SU-DHL-6 (cell line): ENCODE results near the gene SARM1.

Experiments
- H2AFZ ChIP-seq: fragments of 200-600 bp; sonication (generic); 2 replicates; pipeline ENCODE4 v1.6.1; 2014; ENCODE audit warnings: low read depth, mild to moderate bottlenecking, moderate library complexity, mixed read lengths, antibody characterized with exemption, low read length; ENCODE audit not compliant: severe bottlenecking
- H3F3A ChIP-seq: fragments of 200-600 bp; shearing (Covaris generic); 2 replicates; pipeline ENCODE4 v1.6.0; 2016; ENCODE audit warnings: antibody characterized with exemption, mild to moderate bottlenecking; ENCODE audit not compliant: insufficient read depth
- H3K27ac ChIP-seq: fragments of 200-600 bp; sonication (generic); 2 replicates; pipeline ENCODE4 v1.5.1; 2016; ENCODE audit warnings: low read depth, mild to moderate bottlenecking, low read length, moderate library complexity, mixed read lengths
- H3K27me3 ChIP-seq: fragments of 200-600 bp; sonication (generic), shearing (Covaris generic); 2 replicates; pipeline ENCODE4 v1.6.0; 2014; ENCODE audit warnings: mild to moderate bottlenecking, low read length
- H3K36me3 ChIP-seq: fragments of 200-600 bp; sonication (generic); 2 replicates; pipeline ENCODE4 v1.6.1; 2014; ENCODE audit warnings: mild to moderate bottlenecking, low read length, mixed read lengths
- H3K4me2 ChIP-seq: fragments of 300-600, 200-600 bp; shearing (Covaris generic), sonication (generic); 2 replicates; pipeline ENCODE4 v1.6.0; 2014; ENCODE audit warnings: low read length, low read depth, mild to moderate bottlenecking; ENCODE audit not compliant: poor library complexity, severe bottlenecking
- H3K4me3 ChIP-seq: fragments of 200-600 bp; sonication (generic); 2 replicates; pipeline ENCODE4 v1.5.1; 2014; ENCODE audit warnings: antibody characterized with exemption, low read length, mild to moderate bottlenecking, mixed read lengths; ENCODE audit not compliant: insufficient read depth, poor library complexity, severe bottlenecking
- H3K79me2 ChIP-seq: fragments of 200-600 bp; sonication (generic); 2 replicates; pipeline ENCODE4 v1.6.1; 2014; ENCODE audit warnings: mild to moderate bottlenecking, low read length, moderate library complexity; ENCODE audit not compliant: insufficient read depth
- H3K9ac ChIP-seq: fragments of 200-600 bp; sonication (generic); 2 replicates; pipeline ENCODE4 v1.7.0; 2014; ENCODE audit warnings: mild to moderate bottlenecking, low read length
- H3K9me2 ChIP-seq: fragments of 200-600 bp; sonication (generic); replicated peaks from 2 replicates; pipeline ENCODE4 v1.6.1; 2014; ENCODE audit warnings: low read length; ENCODE audit not compliant: insufficient read depth
- H3K9me3 ChIP-seq: fragments of 200-600 bp; sonication (generic); 2 replicates; pipeline ENCODE4 v1.6.1; 2014; ENCODE audit warnings: low read length, mixed read lengths; ENCODE audit not compliant: insufficient read depth
- H4K20me1 ChIP-seq: fragments of 200-600 bp; sonication (generic); 2 replicates; pipeline ENCODE4 v1.6.1; 2014; ENCODE audit warnings: low read depth, mild to moderate bottlenecking, antibody characterized with exemption, low read length, moderate library complexity, mixed read lengths
- CTCF ChIP-seq: fragments of 200-600 bp; sonication (generic); IDR thresholded peaks from one replicate; pipeline ENCODE4 v1.5.1; 2017; ENCODE audit warnings: antibody characterized with exemption, mild to moderate bottlenecking, low read length, moderate library complexity; ENCODE audit not compliant: insufficient read depth, poor library complexity, severe bottlenecking
- EZH2phosphoT487 ChIP-seq: fragments of 200-600 bp; sonication (generic), shearing (Covaris generic); conservative IDR thresholded peaks from 2 replicates; pipeline ENCODE4 v1.6.1; 2018; ENCODE audit warnings: mild to moderate bottlenecking, antibody characterized with exemption, low read length, moderate library complexity, mixed read lengths

Gene SARM1

GRCh38 chr17:28340374-28340773 is 31.1 kb upstream of the SARM1 start:
- Histone ChIP-seq H3K36me3 (no peaks in the 10 kb centered on the region), H3K4me3 (no peak overlapping the region), H3K9me3 (no peaks in the 10 kb centered on the region), H3K79me2 (peaks cover 4% of the 10 kb centered on the region; the same call in 1 of the 2 replicates), H4K20me1 (no peaks in the 10 kb centered on the region), H3K9ac (no peak overlapping the region), H3F3A (no peaks in the 10 kb centered on the region), H3K27ac (no peak overlapping the region), H3K27me3 (no peaks in the 10 kb centered on the region), H3K4me2 (no peak overlapping the region), H2AFZ (no peak overlapping the region), H3K9me2 (no peaks in the 10 kb centered on the region)
- no peak for TF ChIP-seq EZH2phosphoT487
- TF ChIP-seq CTCF = no peak

- Histone ChIP-seq H3K79me2 (no peaks in the 10 kb centered on the region), H3K9ac (no peak overlapping the region), H3K9me2 (no peaks in the 10 kb centered on the region), H3F3A (no peaks in the 10 kb centered on the region), H3K27me3 (no peaks in the 10 kb centered on the region), H4K20me1 (no peaks in the 10 kb centered on the region), H3K4me3 (no peak overlapping the region), H3K36me3 (no peaks in the 10 kb centered on the region), H3K27ac (no peak overlapping the region), H3K4me2 (no peak overlapping the region), H3K9me3 (no peaks in the 10 kb centered on the region), H2AFZ (no peak overlapping the region)
- TF ChIP-seq EZH2phosphoT487 = no peak
- TF ChIP-seq CTCF = no peak
Measured at GRCh38 chr17:28341516-28341915, 30.0 kb upstream of the SARM1 start.

DNA sequence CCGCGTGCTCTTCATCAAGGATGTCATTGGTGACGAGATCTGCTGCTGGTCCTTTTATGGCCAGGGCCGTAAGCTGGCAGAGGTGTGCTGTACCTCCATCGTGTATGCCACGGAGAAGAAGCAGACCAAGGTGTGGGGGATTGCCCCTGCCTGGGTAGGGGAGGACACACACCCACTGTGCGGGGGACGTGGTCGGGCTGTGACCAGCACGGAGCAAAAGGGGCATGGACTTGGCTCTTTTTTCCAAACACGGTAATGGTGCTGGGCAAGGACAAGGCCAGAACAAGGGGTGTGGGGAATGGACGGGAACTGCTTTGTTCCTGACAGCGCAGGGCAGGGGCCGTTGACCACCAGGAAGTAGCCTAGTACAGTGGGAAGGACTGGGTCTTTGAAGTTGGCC is 29.2 kb upstream of the SARM1 start:
- TF ChIP-seq CTCF (no peak), EZH2phosphoT487 (no peak)
- Histone ChIP-seq H3K27ac (no peak overlapping the region), H3K4me3 (no peak overlapping the region), H2AFZ (no peak overlapping the region), H3K9me2 (no peaks in the 10 kb centered on the region), H3K27me3 (no peaks in the 10 kb centered on the region), H3K79me2 (no peaks in the 10 kb centered on the region), H3K9me3 (no peaks in the 10 kb centered on the region), H4K20me1 (no peaks in the 10 kb centered on the region), H3F3A (no peaks in the 10 kb centered on the region), H3K36me3 (no peaks in the 10 kb centered on the region), H3K4me2 (no peak overlapping the region), H3K9ac (no peak overlapping the region)
